Naive B cell (primary cell): ENCODE results near the gene UBL4A. TPM values are rescaled to one million over a fixed set of nuclear protein-coding genes. Genes with fewer than 3 reads are reported as not detected.
A peak's percentile ranks its signal among the peaks of the same experiment; 100 is the strongest.

Experiments
- ATAC-seq, 2 donors: fragments of 150-1000 bp; cut with Tn5 transposase; 2 replicates each; pipeline ENCODE4 v1.10.0; 2021; ENCODE audit warnings: low read depth in 2 of 2, mild to moderate bottlenecking in 2 of 2, moderate library complexity in 2 of 2
- DNase-seq: peaks from one replicate; pipeline ENCODE4 v3.0.0; 2022
- H3K27ac Mint-ChIP-seq, 6 donors: one replicate each; pipeline ENCODE4 v1.8.0; 2020 to 2022; ENCODE audit warnings: mild to moderate bottlenecking in 6 of 6, mixed read lengths in 6 of 6, moderate library complexity in 5 of 6, inconsistent platforms in 2 of 6
- H3K27me3 Mint-ChIP-seq, 3 donors: one replicate each; pipeline ENCODE4 v1.8.0; 2021 to 2022; ENCODE audit warnings: mixed read lengths in 3 of 3, mild to moderate bottlenecking in 1 of 3
- H3K36me3 Mint-ChIP-seq, 2 donors: one replicate each; pipeline ENCODE4 v1.8.0; 2020 to 2022; ENCODE audit warnings: mixed read lengths in 2 of 2, inconsistent platforms in 1 of 2, mild to moderate bottlenecking in 1 of 2
- H3K4me1 Mint-ChIP-seq, 3 donors: one replicate each; pipeline ENCODE4 v1.8.0; 2020 to 2022; ENCODE audit warnings: mixed read lengths in 3 of 3, inconsistent platforms in 1 of 3, mild to moderate bottlenecking in 1 of 3, moderate library complexity in 1 of 3
- H3K4me3 Mint-ChIP-seq, 8 donors: one replicate each; pipeline ENCODE4 v1.8.0; 2020 to 2022; ENCODE audit warnings: mild to moderate bottlenecking in 8 of 8, mixed read lengths in 8 of 8, moderate library complexity in 8 of 8, inconsistent platforms in 2 of 8
- H3K9me3 Mint-ChIP-seq, 7 donors: one replicate each; pipeline ENCODE4 v1.8.0; 2020 to 2022; ENCODE audit warnings: mixed read lengths in 7 of 7, mild to moderate bottlenecking in 5 of 7, inconsistent platforms in 2 of 7, moderate library complexity in 1 of 7
- polyA plus RNA-seq, 6 donors: library from polyadenylated mRNA; unstranded; fragments of 300-500 nt; fragmentation: Illumina TruSeq; gene quantifications; one replicate each; pipeline ENCODE4 v1.2.3, GENCODE V29; 2021; ENCODE audit warnings: low read depth in 6 of 6

Gene UBL4A
- polyA plus RNA-seq, 6 donors from 2014 or later, result 18.7 to 39.4 (median 33.0) TPM

DNA sequence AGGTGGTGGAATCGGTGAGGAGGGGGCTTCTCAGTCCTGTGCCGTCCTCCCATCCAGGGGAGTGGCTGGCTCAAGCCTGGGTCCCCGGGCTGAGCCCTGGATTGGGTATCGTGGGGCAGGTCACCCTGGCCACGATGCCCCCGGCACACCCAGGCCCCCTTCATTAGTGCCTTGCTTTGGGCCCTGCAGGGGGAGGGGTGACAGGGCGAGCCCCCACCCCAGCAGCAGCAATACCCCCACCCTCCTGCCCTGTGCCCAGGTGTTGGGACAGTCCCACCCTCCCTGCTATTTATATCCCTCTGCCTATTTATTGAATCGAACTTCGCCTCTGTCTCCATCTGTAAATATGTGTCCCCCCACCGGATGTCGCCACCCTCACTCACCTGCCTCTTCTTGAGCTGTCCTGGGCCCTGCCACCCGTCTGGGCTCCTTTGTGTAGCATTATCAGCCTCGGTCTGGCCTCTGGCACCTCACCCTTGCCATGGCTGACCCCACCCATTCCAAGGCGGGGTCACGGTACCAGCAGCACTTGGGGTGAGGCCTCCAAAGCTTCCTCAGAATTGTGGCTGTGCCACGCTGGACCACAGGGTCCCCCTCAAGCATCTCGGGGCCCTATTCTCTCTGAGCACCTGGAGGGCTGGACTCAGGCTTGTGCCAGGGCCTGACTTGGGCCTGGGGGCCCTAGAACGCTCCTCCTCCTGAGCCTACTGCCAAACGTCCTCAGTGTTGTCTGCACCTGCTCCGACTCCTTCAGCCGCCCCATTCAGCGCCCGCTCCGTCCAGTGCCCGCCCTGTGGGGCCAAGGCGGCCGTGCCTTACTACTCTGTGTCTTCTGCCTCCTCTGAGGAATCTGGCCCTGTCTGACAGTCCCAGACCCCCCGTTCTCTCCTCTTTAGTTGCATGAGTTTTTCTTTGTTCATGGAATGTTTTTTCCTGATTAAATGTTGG is 13.5 kb downstream of the UBL4A start:
- no peak for ATAC-seq
- no peak overlapping the region for H3K4me3 Mint-ChIP-seq
- H3K4me1 Mint-ChIP-seq, result peaks cover 0 to 8% (median 0%) of the 10 kb centered on the region in 3 donors
- no peaks in the 10 kb centered on the region for H3K27me3 Mint-ChIP-seq
- H3K36me3 Mint-ChIP-seq, result no peaks in the 10 kb centered on the region
- no peak for DNase-seq
- no peaks in the 10 kb centered on the region for H3K9me3 Mint-ChIP-seq
- peak overlapping the region in 2 of 6 donors; percentile 18 to 93 for H3K27ac Mint-ChIP-seq

DNA sequence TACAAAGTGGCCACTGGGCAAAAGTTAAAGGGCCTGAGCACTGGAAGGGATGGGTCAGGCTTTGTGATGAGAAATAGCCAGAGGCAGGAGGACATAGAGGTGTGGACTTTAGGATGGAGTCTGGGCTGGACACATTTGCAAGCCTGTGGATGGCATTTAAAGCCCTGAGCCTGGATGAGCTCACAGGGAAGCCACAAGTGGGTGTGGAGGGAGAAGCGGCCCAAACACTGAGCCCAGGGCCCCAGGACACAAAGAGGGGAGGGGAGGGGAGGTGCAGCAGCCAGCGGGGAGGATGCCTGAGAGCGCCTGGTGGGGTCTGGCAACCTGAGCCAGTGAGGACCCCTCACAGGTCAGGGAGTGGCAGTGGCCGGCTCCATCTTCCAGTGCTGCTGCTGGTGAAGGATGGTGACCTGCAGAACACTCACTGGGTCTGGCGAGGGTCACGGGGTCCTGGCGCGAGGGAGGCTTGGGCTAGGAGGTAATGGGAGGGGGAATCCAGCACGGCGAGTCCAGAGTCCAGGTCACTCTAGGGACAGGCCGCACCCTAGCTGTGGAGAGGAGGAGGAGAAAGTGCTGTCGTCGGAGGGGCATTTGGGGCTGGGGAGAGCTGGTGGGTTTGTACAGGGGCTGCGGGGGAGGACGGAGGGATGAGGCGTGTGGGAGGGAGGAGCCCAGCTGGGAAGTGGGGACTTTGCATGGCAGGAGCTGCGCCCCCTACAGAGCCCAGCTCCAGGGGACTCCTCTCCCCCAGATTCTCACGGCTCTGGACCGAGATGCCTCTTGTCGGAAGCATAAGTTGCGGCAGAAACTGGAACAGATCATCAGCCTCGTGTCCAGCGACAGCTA is 14.4 kb downstream of the UBL4A start:
- Mint-ChIP-seq H3K4me3 (no peak overlapping the region), H3K36me3 (no peaks in the 10 kb centered on the region), H3K4me1 (peaks cover 0 to 6% (median 0%) of the 10 kb centered on the region in 3 donors), H3K9me3 (no peaks in the 10 kb centered on the region), H3K27ac (no peak overlapping the region), H3K27me3 (no peaks in the 10 kb centered on the region)
- ATAC-seq (no peak), DNase-seq (no peak)

DNA sequence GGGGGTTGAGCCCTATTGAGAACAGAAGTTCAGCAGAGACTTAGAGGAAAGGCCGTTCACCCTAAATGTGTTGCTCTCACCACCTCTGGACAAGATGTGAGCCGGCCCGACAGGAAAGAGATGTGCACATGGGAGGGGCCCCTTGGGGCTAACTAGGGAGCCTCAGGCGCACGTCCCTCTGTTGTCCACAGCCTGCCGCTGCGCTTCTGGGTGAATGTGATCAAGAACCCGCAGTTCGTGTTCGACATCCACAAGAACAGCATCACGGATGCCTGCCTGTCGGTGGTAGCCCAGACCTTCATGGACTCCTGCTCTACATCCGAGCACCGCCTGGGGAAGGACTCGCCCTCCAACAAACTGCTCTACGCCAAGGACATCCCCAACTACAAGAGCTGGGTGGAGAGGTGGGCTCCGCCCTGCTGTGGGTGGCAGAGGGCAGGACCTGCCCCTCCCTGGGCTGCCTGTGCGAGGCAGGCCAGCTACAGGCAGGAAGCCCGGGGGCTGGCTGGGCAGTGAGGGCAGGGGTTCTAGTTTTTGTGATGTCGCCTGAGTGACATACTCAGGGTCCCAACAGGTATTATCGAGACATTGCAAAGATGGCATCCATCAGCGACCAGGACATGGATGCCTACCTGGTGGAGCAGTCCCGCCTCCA is 15.4 kb downstream of the UBL4A start:
- H3K4me3 Mint-ChIP-seq, result no peak overlapping the region
- ATAC-seq (no peak), DNase-seq (no peak)
- H3K4me1 Mint-ChIP-seq, result peaks cover 0 to 2% (median 0%) of the 10 kb centered on the region in 3 donors
- H3K27me3 Mint-ChIP-seq, result no peaks in the 10 kb centered on the region
- H3K27ac Mint-ChIP-seq, result no peak overlapping the region
- H3K36me3 Mint-ChIP-seq, result no peaks in the 10 kb centered on the region
- H3K9me3 Mint-ChIP-seq, result no peaks in the 10 kb centered on the region

DNA sequence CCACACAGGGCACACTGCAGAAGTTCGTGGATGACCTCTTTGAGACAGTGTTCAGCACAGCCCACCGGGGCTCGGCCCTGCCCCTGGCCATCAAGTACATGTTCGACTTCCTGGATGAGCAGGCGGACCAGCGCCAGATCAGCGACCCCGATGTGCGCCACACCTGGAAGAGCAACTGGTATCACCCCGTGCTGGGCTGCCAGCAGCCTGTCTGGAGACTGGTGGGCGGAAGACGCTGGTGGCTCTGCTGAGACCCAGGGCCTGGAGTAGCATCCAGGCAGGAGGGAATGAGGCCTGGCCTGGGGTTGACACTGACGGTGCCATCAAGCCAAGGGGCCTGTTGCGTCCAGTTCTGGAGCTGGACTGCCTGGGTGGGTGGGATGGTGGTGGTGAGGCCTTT is 16.0 kb downstream of the UBL4A start:
- H3K27ac Mint-ChIP-seq, result no peak overlapping the region
- H3K36me3 Mint-ChIP-seq, result no peaks in the 10 kb centered on the region
- H3K4me3 Mint-ChIP-seq, result no peak overlapping the region
- no peaks in the 10 kb centered on the region for H3K9me3 Mint-ChIP-seq
- no peaks in the 10 kb centered on the region for H3K27me3 Mint-ChIP-seq
- no peak for DNase-seq
- H3K4me1 Mint-ChIP-seq, result peaks cover 0 to 2% (median 0%) of the 10 kb centered on the region in 3 donors
- ATAC-seq, result no peak

DNA sequence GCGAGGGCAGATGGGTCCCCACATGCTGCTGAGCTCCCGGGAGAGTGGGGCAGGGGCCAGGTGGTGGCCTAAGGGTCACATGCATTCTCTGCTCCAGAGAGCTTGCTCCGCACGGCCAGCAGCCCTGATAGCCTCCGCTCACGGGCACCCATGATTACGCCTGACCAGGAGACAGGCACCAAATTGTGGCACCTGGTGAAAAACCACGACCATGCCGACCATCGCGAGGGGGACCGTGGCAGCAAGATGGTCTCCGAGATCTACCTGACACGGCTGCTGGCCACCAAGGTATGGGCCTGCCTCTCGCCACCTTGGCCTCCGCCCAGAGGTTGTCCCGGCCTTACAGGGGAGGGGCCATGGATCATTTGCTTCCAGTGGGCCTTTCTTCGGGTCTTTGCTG is 16.5 kb downstream of the UBL4A start:
- H3K27ac Mint-ChIP-seq, result no peak overlapping the region
- peaks cover 0 to 2% (median 0%) of the 10 kb centered on the region in 3 donors for H3K4me1 Mint-ChIP-seq
- H3K36me3 Mint-ChIP-seq, result no peaks in the 10 kb centered on the region

DNA sequence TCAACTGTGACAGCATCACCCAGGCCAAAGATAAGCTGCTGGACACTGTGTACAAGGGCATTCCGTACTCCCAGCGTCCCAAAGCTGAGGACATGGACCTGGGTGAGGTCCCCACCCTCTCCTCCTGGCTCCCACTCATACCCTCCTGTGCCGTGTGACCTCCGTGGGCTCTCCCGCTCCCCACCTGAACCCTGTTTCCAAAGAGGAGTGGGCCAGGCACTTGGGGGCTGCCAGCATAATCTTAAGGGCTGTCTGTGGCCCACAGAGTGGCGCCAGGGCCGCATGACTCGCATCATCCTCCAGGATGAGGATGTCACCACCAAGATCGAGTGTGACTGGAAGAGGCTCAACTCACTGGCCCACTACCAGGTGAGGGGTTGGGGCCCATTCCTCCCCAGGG is 17.3 kb downstream of the UBL4A start:
- H3K4me3 Mint-ChIP-seq, result no peak overlapping the region
- peaks cover 0 to 2% (median 0%) of the 10 kb centered on the region in 3 donors for H3K4me1 Mint-ChIP-seq
- ATAC-seq (no peak), DNase-seq (no peak)
- H3K27ac Mint-ChIP-seq, result no peak overlapping the region
- H3K27me3 Mint-ChIP-seq, result no peaks in the 10 kb centered on the region
- H3K36me3 Mint-ChIP-seq, result no peaks in the 10 kb centered on the region
- H3K9me3 Mint-ChIP-seq, result no peaks in the 10 kb centered on the region

More for the DNA sequence above, 16.5 kb downstream of the UBL4A start:
- DNase-seq (no peak), ATAC-seq (no peak)
- Mint-ChIP-seq H3K4me3 (no peak overlapping the region), H3K27me3 (no peaks in the 10 kb centered on the region), H3K9me3 (no peaks in the 10 kb centered on the region)

DNA sequence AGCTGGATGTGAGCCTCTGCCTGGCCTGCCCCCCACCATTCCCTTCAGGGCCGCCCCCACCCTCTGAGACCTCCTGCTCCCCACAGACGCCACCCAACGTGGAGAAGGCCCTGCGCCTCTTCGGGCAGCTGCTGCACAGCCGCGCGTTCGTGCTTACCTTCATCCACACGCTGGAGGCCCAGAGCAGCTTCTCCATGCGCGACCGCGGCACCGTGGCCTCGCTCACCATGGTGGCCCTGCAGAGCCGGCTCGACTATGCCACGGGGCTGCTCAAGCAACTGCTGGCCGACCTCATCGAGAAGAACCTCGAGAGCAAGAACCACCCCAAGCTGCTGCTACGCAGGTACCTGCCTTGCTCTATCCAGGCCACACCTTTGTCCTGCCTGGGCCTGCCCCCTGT is 18.2 kb downstream of the UBL4A start:
- Mint-ChIP-seq H3K36me3 (no peaks in the 10 kb centered on the region), H3K27me3 (no peaks in the 10 kb centered on the region), H3K4me1 (no peaks in the 10 kb centered on the region), H3K9me3 (no peaks in the 10 kb centered on the region), H3K4me3 (no peak overlapping the region), H3K27ac (no peak overlapping the region)
- DNase-seq (no peak), ATAC-seq (no peak)

DNA sequence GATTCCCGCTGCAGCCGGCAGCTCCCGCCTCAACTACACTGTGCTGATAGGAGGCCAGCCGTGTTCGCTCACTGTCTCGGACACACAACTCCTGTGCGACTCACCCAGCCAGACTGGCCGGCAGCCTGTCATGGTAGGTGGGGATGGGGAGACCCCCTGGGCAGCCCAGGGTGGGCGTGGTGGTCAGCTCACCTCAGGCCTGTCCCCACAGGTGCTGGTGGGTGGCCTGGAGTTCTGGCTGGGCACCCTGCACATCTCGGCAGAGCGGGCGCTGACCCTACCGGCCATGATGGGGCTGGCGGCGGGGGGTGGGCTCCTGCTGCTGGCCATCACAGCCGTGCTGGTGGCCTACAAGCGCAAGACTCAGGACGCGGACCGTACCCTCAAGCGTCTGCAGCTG is 18.9 kb downstream of the UBL4A start:
- DNase-seq (no peak), ATAC-seq (no peak)
- Mint-ChIP-seq H3K4me3 (no peak overlapping the region), H3K4me1 (no peaks in the 10 kb centered on the region), H3K27me3 (no peaks in the 10 kb centered on the region), H3K36me3 (no peaks in the 10 kb centered on the region), H3K27ac (no peak overlapping the region), H3K9me3 (peaks cover 0 to 2% (median 0%) of the 10 kb centered on the region in 7 donors)

DNA sequence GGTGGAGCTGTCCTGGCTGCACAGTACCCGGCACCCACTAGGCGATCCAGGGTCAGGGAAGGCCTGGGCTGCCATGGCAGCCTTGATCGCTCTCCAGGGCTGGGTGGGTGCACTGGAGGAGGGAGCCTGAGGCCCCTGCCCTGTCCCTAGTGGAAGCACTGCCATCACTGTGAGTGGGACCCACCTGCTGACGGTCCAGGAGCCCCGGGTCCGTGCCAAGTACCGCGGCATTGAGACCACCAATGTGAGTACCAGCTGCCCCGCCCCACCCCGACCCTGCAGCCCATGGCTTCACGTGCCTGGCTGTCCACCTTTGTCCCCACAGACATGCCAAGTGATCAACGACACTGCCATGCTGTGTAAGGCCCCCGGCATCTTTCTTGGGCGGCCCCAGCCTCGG is 19.5 kb downstream of the UBL4A start:
- Mint-ChIP-seq H3K4me3 (no peak overlapping the region), H3K27ac (no peak overlapping the region), H3K4me1 (peaks cover 0 to under 1% (median under 1%) of the 10 kb centered on the region in 3 donors), H3K27me3 (no peaks in the 10 kb centered on the region), H3K36me3 (no peaks in the 10 kb centered on the region), H3K9me3 (peaks cover 0 to 2% (median 0%) of the 10 kb centered on the region in 7 donors)
- DNase-seq, result no peak
- ATAC-seq, result no peak

DNA sequence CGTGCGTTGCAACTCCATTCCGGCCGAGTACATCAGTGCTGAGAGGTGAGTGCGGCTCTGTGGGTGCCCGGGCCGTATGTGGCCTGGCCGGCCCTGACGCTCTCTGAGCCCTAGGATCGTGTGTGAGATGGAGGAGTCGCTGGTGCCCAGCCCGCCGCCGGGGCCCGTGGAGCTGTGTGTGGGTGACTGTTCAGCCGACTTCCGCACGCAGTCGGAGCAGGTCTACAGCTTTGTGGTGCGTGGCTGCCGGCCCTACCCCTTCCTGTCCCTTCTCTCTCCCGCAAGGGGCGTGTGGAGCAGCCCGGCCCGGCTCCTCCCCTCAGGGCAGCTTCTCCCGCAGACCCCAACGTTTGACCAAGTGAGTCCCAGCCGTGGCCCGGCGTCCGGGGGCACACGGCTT is 20.4 kb downstream of the UBL4A start:
- H3K4me1 Mint-ChIP-seq, result peaks cover 0 to 6% (median 6%) of the 10 kb centered on the region in 3 donors
- no peaks in the 10 kb centered on the region for H3K27me3 Mint-ChIP-seq
- H3K36me3 Mint-ChIP-seq, result no peaks in the 10 kb centered on the region
- H3K4me3 Mint-ChIP-seq, result no peak overlapping the region
- no peak overlapping the region for H3K27ac Mint-ChIP-seq
- ATAC-seq (no peak), DNase-seq (no peak)
- H3K9me3 Mint-ChIP-seq, result peaks cover 0 to 2% (median 0%) of the 10 kb centered on the region in 7 donors

DNA sequence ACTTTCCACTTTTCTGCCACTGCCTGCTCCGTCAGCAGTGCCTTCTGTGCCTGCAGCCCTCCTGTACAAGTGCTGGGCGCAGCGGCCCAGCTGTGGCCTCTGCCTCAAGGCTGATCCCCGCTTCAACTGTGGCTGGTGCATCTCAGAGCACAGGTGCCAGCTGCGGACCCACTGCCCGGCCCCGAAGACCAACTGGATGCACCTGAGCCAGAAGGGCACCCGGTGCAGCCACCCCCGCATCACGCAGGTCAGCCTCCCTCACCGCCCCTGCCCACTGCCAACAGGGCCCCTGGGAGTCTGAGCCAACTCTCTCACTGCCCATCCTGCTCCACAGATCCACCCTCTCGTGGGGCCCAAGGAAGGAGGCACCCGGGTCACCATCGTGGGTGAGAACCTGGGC is 20.8 kb downstream of the UBL4A start:
- Mint-ChIP-seq H3K36me3 (no peaks in the 10 kb centered on the region), H3K9me3 (peaks cover 0 to 2% (median 0%) of the 10 kb centered on the region in 7 donors), H3K27ac (peak overlapping the region in 1 of 6 donors; percentile 69), H3K4me1 (peaks cover 0 to 6% (median 6%) of the 10 kb centered on the region in 3 donors), H3K27me3 (no peaks in the 10 kb centered on the region), H3K4me3 (no peak overlapping the region)
- ATAC-seq (no peak), DNase-seq (no peak)

DNA sequence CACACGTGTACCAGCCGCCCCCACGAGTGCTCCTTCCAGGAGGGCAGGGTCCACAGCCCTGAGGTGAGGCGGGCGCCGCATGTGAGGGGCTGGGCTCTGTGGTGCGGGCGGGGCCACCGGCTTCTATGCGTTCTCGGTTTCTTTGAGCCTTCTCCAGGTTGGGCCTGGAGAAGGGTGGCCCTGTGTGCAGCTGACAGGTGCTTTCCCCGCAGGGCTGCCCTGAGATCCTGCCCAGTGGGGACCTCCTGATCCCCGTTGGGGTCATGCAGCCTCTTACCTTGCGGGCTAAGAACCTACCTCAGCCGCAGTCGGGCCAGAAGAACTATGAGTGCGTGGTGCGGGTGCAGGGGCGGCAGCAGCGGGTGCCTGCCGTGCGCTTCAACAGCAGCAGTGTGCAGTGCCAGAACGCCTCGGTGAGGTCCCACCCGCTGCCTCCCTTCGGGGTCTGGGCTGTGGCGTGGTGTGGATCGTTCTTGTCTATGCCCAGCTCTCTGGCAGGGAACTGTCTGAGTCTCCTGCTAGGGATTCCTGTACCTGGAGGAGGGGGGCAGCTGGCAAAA is 21.5 kb downstream of the UBL4A start:
- Mint-ChIP-seq H3K36me3 (no peaks in the 10 kb centered on the region), H3K27me3 (no peaks in the 10 kb centered on the region), H3K4me3 (no peak overlapping the region), H3K9me3 (peaks cover 0 to 2% (median 0%) of the 10 kb centered on the region in 7 donors), H3K27ac (no peak overlapping the region), H3K4me1 (peaks cover 0 to 12% (median 10%) of the 10 kb centered on the region in 3 donors)
- ATAC-seq (no peak), DNase-seq (no peak)

DNA sequence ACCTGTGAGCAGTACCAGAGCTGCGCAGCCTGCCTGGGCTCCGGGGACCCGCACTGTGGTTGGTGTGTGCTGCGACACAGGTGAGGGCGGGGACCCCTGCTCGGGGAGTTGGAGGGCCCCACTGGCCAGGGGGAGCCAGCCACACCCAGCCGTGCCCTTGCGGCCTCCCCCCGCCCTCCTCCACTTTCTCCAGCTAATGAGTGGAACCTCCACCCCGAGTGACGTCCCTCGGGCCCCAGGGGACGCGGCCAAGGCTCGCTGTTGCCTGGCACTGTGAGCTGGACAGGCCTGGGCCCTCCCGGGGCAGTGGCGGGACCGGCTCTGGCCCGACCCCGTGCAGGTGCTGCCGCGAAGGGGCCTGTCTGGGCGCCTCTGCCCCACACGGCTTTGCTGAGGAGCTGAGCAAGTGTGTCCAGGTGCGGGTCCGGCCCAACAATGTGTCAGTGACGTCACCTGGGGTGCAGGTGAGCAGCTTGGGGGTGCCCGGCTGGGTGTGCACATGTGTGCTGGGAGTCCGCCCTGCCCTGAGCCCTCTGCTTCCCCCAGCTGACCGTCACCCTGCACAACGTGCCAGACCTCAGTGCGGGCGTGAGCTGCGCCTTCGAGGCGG is 22.7 kb downstream of the UBL4A start:
- H3K4me3 Mint-ChIP-seq, result no peak overlapping the region
- ATAC-seq (no peak), DNase-seq (no peak)
- H3K27me3 Mint-ChIP-seq, result no peaks in the 10 kb centered on the region
- peak overlapping the region in 1 of 6 donors; percentile 21 for H3K27ac Mint-ChIP-seq
- peaks cover 4 to 21% (median 14%) of the 10 kb centered on the region in 3 donors for H3K4me1 Mint-ChIP-seq
- H3K36me3 Mint-ChIP-seq, result no peaks in the 10 kb centered on the region
- H3K9me3 Mint-ChIP-seq, result peaks cover 0 to 2% (median 0%) of the 10 kb centered on the region in 7 donors
